ENCODE measurements around the gene DLG4. TPM values are rescaled to one million over a fixed set of nuclear protein-coding genes. Genes with fewer than 3 reads are reported as not detected.
A peak's percentile ranks its signal among the peaks of the same experiment; 100 is the strongest.
"Not testable (repeated sequence)": the region's sequence is repeated elsewhere in the genome, so short reads cannot be mapped to it uniquely, and the experiment has no call there.

The DLG4 gene
- total and polyA plus RNA-seq, 2 donors (not counting 3 experiments of a cell fraction or from before 2014, with no cell fraction given), result 14.9 to 34.6 TPM

GRCh38 chr17:7173687-7174602, 45.7 kb downstream of the DLG4 start:
- peak overlapping the region; percentile 5 for H3K9ac ChIP-seq (replicated peaks; ENCODE audit: extremely low read depth, insufficient read depth, low read length)
- CTCF ChIA-PET, result interaction anchor here (0.6 to 1.9 kb wide), 11 partner anchors 9 to 128 kb away, joined by 3 to 27 read pairs (median 5); no protein-coding TSS in a partner anchor
- H2AFZ ChIP-seq (ENCODE audit: low read depth, low read length), result peak overlapping the region; percentile 67
- H3K4me1 ChIP-seq (ENCODE audit: control insufficient read depth, extremely low read depth, insufficient read depth, low read length), result peaks cover 17% of the 10 kb centered on the region
- FAIRE-seq, result peak; percentile 98
- H3K27ac ChIP-seq (ENCODE audit: insufficient read depth, low read depth, low read length), result no peak overlapping the region
- H3K9me3 ChIP-seq (replicated peaks; ENCODE audit: control insufficient read depth, insufficient read depth, low read length), result no peaks in the 10 kb centered on the region
- no peaks in the 10 kb centered on the region for H3K27me3 ChIP-seq (ENCODE audit: control insufficient read depth in 2 of 2, insufficient read depth in 2 of 2, low read length in 2 of 2)
- H3K79me2 ChIP-seq (ENCODE audit: control insufficient read depth, insufficient read depth, low read length), result no peaks in the 10 kb centered on the region
- H3K4me2 ChIP-seq (ENCODE audit: insufficient read depth, low read length), result peak overlapping the region; percentile 3
- H3K36me3 ChIP-seq (ENCODE audit: control insufficient read depth in 2 of 2, extremely low read depth in 1 of 2, insufficient read depth in 2 of 2, low read length in 2 of 2), result no peaks in the 10 kb centered on the region
- TF ChIP-seq POLR2A (IDR thresholded peaks at IDR 0.05; ENCODE audit: low read depth, low read length) (no peak), MYC (IDR thresholded peaks at IDR 0.05; ENCODE audit: low read depth, low read length) (peak; percentile 68), EZH2 (IDR thresholded peaks at IDR 0.05; ENCODE audit: borderline replicate concordance, low read depth, low read length, severe bottlenecking) (no peak), FOS (IDR thresholded peaks at IDR 0.05; ENCODE audit: borderline replicate concordance, insufficient read depth, low read length) (no peak), GATA2 (IDR thresholded peaks at IDR 0.05; ENCODE audit: insufficient read depth, insufficient read length, low read depth, low read length) (no peak), JUN (IDR thresholded peaks at IDR 0.05; ENCODE audit: borderline replicate concordance, insufficient read depth, insufficient read length, low read depth) (no peak), CTCF (IDR thresholded peaks at IDR 0.05; ENCODE audit: extremely low read depth in 1 of 2, insufficient read depth in 1 of 2, low read depth in 1 of 2, low read length in 2 of 2) (peak; percentile 44 to 56), POLR2AphosphoS5 (IDR thresholded peaks at IDR 0.05; ENCODE audit: insufficient read depth, low read depth, low read length) (peak; percentile 67)
- TF ChIP-seq, protein P1, sequence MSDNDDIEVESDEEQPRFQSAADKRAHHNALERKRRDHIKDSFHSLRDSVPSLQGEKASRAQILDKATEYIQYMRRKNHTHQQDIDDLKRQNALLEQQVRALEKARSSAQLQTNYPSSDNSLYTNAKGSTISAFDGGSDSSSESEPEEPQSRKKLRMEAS (IDR thresholded peaks at IDR 0.05; ENCODE audit: insufficient read depth, insufficient read length), result peak; percentile 77
- H3K4me3 ChIP-seq (replicated peaks in 1 of 3; ENCODE audit: insufficient read depth in 1 of 3, low read depth in 1 of 3, low read length in 3 of 3), result peak overlapping the region in 1 of 3 experiments; percentile 15
- H3K9me1 ChIP-seq (replicated peaks; ENCODE audit: control insufficient read depth, extremely low read depth, insufficient read depth, low read length), result no peaks in the 10 kb centered on the region
- DNase-seq (ENCODE audit: low read depth, low spot score), result peak; percentile 89
- no peaks in the 10 kb centered on the region for H4K20me1 ChIP-seq (replicated peaks; ENCODE audit: control insufficient read depth, extremely low read depth, insufficient read depth, low read length)
- POLR2A ChIA-PET, result interaction anchor here (1.0 kb wide), 1 partner anchor 41 kb away, joined by 4 read pairs; no protein-coding TSS in a partner anchor
- dilution Hi-C loops (cut with MboI; ENCODE audit: extremely low pct_ligation_motif_present, low sequenced_read_pairs), result no loop called here
- intact Hi-C loops (cut with micrococcal nuclease), result no loop called here
- no TSS peak for BruUV-seq (replicated peaks)

DNA sequence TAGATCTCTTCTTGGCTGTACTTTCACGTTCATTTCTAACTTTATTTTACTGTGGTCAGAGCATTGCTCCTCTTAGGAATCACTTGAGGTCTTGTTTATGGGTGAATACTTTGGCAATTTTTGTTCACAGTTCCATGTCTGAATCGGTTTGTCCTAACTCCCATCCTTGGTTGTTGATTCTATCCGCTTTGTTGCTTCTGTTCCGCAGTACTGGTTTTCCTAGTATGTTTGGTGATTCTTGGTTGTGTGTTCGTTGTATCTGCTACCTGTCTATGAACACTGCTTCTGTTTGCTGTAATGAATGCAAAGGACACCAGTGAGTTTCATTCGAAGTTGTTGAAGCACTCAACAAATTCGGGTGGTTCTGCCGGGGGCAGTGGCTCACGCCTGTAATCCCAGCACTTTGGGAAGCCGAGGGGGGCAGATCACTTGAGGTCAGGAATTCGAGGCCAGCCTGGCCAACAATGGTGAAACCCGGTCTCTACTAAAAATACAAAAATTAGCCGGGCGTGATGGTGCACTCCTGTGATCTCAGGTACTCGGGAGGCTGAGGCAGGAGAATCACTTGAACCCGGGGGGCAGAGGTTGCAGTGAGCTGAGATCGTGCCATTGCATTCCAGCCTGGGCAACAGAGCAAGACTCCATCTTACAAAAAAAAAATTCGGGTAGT, 47.0 kb downstream of the DLG4 start:
- intact Hi-C loops (cut with micrococcal nuclease); H4K20me1 ChIP-seq (replicated peaks; ENCODE audit: control insufficient read depth, extremely low read depth, insufficient read depth, low read length); dilution Hi-C loops (cut with MboI; ENCODE audit: extremely low pct_ligation_motif_present, low sequenced_read_pairs); H3K27ac ChIP-seq (ENCODE audit: insufficient read depth, low read depth, low read length); H3K27me3 ChIP-seq (ENCODE audit: control insufficient read depth in 2 of 2, insufficient read depth in 2 of 2, low read length in 2 of 2); H3K4me3 ChIP-seq (replicated peaks in 1 of 3; ENCODE audit: insufficient read depth in 1 of 3, low read depth in 1 of 3, low read length in 3 of 3); H3K36me3 ChIP-seq (ENCODE audit: control insufficient read depth in 2 of 2, extremely low read depth in 1 of 2, insufficient read depth in 2 of 2, low read length in 2 of 2); H3K9me1 ChIP-seq (replicated peaks; ENCODE audit: control insufficient read depth, extremely low read depth, insufficient read depth, low read length); BruUV-seq (replicated peaks); H3K9me3 ChIP-seq (replicated peaks; ENCODE audit: control insufficient read depth, insufficient read depth, low read length); H3K79me2 ChIP-seq (ENCODE audit: control insufficient read depth, insufficient read depth, low read length); H3K9ac ChIP-seq (replicated peaks; ENCODE audit: extremely low read depth, insufficient read depth, low read length); DNase-seq (ENCODE audit: low read depth, low spot score); H2AFZ ChIP-seq (ENCODE audit: low read depth, low read length); H3K4me1 ChIP-seq (ENCODE audit: control insufficient read depth, extremely low read depth, insufficient read depth, low read length); POLR2A ChIA-PET; H3K4me2 ChIP-seq (ENCODE audit: insufficient read depth, low read length): not testable (repeated sequence)
- CTCF ChIA-PET, result interaction anchor here (1.9 kb wide), 2 partner anchors 36 to 127 kb away, joined by 12 to 27 read pairs; no protein-coding TSS in a partner anchor
- peak; percentile 43 for FAIRE-seq

Measured in endothelial cell of umbilical vein (primary cell).